Ishikawa (cell line): ENCODE measurements around the gene ZRANB3.

Source experiments
- CEBPB ChIP-seq: IDR thresholded peaks from 2 replicates; pipeline ENCODE4 v1.6.1; 2012
- CREB1 ChIP-seq: IDR thresholded peaks from 2 replicates; pipeline ENCODE4 v1.6.1; 2012; ENCODE audit warnings: low read depth
- EGR1 ChIP-seq: IDR thresholded peaks from 2 replicates; pipeline ENCODE4 v1.6.1; 2012
- EP300 ChIP-seq: IDR thresholded peaks from 2 replicates; pipeline ENCODE4 v1.6.1; 2012; ENCODE audit warnings: borderline replicate concordance
- FOXM1 ChIP-seq: IDR thresholded peaks from 2 replicates; pipeline ENCODE4 v1.6.1; 2012; ENCODE audit warnings: low read depth, borderline replicate concordance
- NFIC ChIP-seq: IDR thresholded peaks from 2 replicates; pipeline ENCODE4 v1.6.1; 2012
- RAD21 ChIP-seq: IDR thresholded peaks from 2 replicates; pipeline ENCODE4 v1.6.1; 2012; ENCODE audit warnings: low read depth
- REST ChIP-seq: IDR thresholded peaks from 2 replicates; pipeline ENCODE4 v1.6.1; 2012; ENCODE audit warnings: low read depth, mild to moderate bottlenecking
- TAF1 ChIP-seq: IDR thresholded peaks from 2 replicates; pipeline ENCODE4 v1.6.1; 2012; ENCODE audit warnings: low read depth, mild to moderate bottlenecking
- TCF12 ChIP-seq: IDR thresholded peaks from 2 replicates; pipeline ENCODE4 v1.6.1; 2012; ENCODE audit warnings: low read depth
- TEAD4 ChIP-seq: IDR thresholded peaks from 2 replicates; pipeline ENCODE4 v1.6.1; 2012
- YY1 ChIP-seq: IDR thresholded peaks from 2 replicates; pipeline ENCODE4 v1.6.1; 2012; ENCODE audit warnings: low read depth
- ZBTB7A ChIP-seq: IDR thresholded peaks from 2 replicates; pipeline ENCODE4 v1.6.1; 2012; ENCODE audit warnings: low read depth
- TF ChIP-seq, protein P1 (sequence below): IDR thresholded peaks from 2 replicates; pipeline ENCODE4 v1.6.1; 2012
- TF ChIP-seq, protein P2 (sequence below): IDR thresholded peaks from 2 replicates; pipeline ENCODE4 v1.6.1; 2012

The ZRANB3 gene

DNA sequence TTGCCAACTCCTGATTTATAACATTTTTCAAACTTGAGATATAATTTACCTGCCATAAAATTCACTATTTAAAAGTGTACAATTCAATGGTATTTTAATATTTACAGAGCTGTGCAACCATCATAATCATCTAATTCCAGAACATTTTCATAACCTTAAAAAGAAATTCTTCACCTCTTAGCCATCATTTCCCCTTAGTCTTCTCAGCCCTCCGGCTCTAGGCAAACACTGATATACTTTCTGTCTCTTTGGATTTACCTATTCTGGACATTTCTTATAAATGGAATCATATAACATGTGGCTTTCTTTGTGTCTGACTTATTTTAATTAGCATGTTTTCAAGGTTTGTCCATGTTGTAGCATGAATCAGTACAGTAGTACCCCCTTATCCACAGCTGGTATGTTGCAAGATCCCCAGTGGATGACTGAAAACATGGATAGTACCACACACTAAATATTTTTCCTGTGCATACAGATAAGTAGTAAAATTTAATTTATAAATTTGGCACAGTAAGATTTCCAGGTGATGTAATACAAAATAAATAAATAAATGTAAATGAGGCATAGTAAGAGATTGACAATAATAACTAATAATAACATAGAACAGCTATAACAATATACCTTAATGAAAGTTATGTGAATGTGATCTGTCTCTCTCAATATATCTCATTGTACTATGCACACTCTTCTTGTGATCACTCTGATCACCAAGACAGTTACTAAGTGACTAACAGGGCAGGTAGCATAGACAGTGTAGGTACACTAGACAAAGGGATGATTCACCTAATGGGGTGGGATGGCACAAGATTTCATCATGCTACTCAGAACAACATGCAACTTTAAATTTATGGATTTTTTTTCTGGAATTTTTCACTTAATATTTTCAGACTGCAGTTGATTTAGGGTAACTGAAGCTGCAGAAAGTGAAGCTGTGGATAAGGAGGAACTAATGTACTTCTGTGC lies 405.8 kb downstream of the ZRANB3 start:
- TF ChIP-seq, protein P1, sequence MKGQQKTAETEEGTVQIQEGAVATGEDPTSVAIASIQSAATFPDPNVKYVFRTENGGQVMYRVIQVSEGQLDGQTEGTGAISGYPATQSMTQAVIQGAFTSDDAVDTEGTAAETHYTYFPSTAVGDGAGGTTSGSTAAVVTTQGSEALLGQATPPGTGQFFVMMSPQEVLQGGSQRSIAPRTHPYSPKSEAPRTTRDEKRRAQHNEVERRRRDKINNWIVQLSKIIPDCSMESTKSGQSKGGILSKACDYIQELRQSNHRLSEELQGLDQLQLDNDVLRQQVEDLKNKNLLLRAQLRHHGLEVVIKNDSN, result no peak
- TF ChIP-seq, protein P2, sequence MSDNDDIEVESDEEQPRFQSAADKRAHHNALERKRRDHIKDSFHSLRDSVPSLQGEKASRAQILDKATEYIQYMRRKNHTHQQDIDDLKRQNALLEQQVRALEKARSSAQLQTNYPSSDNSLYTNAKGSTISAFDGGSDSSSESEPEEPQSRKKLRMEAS, result no peak
- TF ChIP-seq EGR1 (no peak), CREB1 (no peak), NFIC (no peak), CEBPB (no peak), ZBTB7A (no peak), TCF12 (no peak), RAD21 (no peak), TAF1 (no peak), FOXM1 (no peak), YY1 (no peak)

DNA sequence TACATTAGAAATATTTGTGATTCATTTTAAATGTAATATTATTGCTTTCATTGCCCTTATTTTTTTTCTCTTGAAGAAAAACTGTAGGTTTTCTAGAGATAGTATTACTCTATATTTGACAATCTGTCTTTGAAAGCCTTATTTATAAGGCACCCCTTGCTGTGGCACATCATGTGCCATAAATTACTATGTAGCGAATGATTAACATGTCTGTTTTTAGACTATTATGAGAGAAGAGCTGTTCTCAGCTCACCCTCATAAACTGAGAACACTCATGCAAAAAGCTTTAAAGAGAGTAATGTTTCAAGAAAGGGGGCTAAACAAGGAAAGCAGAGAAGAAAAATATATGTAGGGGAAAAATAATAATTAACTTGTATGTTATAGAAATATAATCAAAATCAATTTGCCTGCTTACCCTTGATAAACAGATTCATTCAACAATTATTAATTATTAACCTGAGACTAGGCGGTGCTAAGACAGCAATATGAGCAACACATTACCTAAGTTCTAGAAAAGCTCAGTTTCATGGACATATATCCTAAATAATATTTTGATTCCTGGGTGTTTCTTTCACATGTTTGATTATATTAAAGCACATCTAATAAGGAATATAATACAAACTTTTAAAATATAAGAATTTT lies 409.9 kb downstream of the ZRANB3 start:
- no peak for TF ChIP-seq REST
- no peak for TF ChIP-seq EGR1
- TF ChIP-seq TCF12, result no peak
- no peak for TF ChIP-seq YY1
- TF ChIP-seq, protein P2, result no peak
- no peak for TF ChIP-seq RAD21
- TF ChIP-seq ZBTB7A, result no peak
- TF ChIP-seq, protein P1, result no peak
- no peak for TF ChIP-seq EP300
- no peak for TF ChIP-seq FOXM1
- TF ChIP-seq CREB1, result no peak
- no peak for TF ChIP-seq NFIC

GRCh38 chr2:135119582-135119981 lies 411.4 kb downstream of the ZRANB3 start:
- TF ChIP-seq TCF12 (no peak), EGR1 (no peak), CEBPB (no peak), NFIC (no peak), EP300 (no peak), RAD21 (no peak), ZBTB7A (no peak), YY1 (no peak), TAF1 (no peak), REST (no peak)
- TF ChIP-seq, protein P2, result no peak

DNA sequence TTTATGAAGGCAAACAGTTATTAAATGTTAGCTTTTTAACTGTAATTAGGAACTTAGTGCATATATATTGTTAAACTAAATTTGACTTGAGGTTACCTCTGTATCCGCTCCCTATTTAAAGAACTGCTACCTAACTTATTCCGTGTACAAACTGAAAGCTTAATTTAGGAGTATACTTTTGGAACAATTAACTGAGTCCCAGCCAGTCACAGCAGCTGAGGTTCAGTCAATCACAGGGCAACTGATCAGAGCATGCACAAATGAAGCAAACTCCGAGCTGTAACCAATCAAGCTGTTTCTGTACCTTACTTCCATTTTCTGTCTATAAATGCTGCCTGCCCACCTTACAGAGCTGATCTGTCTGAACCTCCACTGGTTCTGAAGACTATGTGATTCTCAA lies 417.7 kb downstream of the ZRANB3 start:
- no peak for TF ChIP-seq TAF1
- no peak for TF ChIP-seq EGR1
- no peak for TF ChIP-seq YY1
- TF ChIP-seq TCF12, result no peak
- TF ChIP-seq REST, result no peak
- TF ChIP-seq ZBTB7A, result no peak
- TF ChIP-seq, protein P2, result no peak
- no peak for TF ChIP-seq EP300
- no peak for TF ChIP-seq CREB1
- TF ChIP-seq CEBPB, result no peak
- no peak for TF ChIP-seq NFIC
- TF ChIP-seq RAD21, result no peak
- TF ChIP-seq, protein P1, result no peak
- TF ChIP-seq FOXM1, result no peak
- TF ChIP-seq TEAD4, result no peak
